Measurements from ENCODE around the gene USP7.
"Not testable (repeated sequence)": the region's sequence is repeated elsewhere in the genome, so short reads cannot be mapped to it uniquely, and the experiment has no call there.

USP7 gene

GRCh38 chr16:8878523-8878911 lies 85.2 kb downstream of the USP7 start:
- DNase-seq (ENCODE audit: low spot score), result no peak

GRCh38 chr16:8877894-8878522 lies 85.7 kb downstream of the USP7 start:
- DNase-seq (ENCODE audit: low spot score), result no peak

GRCh38 chr16:8875317-8875716 lies 88.4 kb downstream of the USP7 start:
- not testable (repeated sequence) for DNase-seq (ENCODE audit: low spot score)

GRCh38 chr16:8874388-8874787 lies 89.3 kb downstream of the USP7 start:
- DNase-seq (ENCODE audit: low spot score), result no peak

GRCh38 chr16:8873866-8874195 lies 89.9 kb downstream of the USP7 start:
- not testable (repeated sequence) for DNase-seq (ENCODE audit: low spot score)

- DNase-seq (ENCODE audit: low spot score), result no peak
Observed at GRCh38 chr16:8872967-8873865, 90.5 kb downstream of the USP7 start.

GRCh38 chr16:8872071-8872470 lies 91.6 kb downstream of the USP7 start:
- DNase-seq (ENCODE audit: low spot score), result no peak

GRCh38 chr16:8869988-8870241 lies 93.8 kb downstream of the USP7 start:
- DNase-seq (ENCODE audit: low spot score), result not testable (repeated sequence)

- no peak for DNase-seq (ENCODE audit: low spot score)
Observed at GRCh38 chr16:8869212-8869987, 94.3 kb downstream of the USP7 start.

GRCh38 chr16:8868416-8869211 lies 95.1 kb downstream of the USP7 start, which contains the start of gene CARHSP1:
TSS of gene CARHSP1 (minus strand) at chr16:8869006. CDS start at chr16:8859328, 9,678 bp downstream.
- DNase-seq (ENCODE audit: low spot score), result peak; percentile 86

- DNase-seq (ENCODE audit: low spot score), result peak; percentile 62
Observed at GRCh38 chr16:8867932-8868415, 95.7 kb downstream of the USP7 start.

- no peak for DNase-seq (ENCODE audit: low spot score)
Observed at GRCh38 chr16:8867216-8867931, 96.3 kb downstream of the USP7 start.

- no peak for DNase-seq (ENCODE audit: low spot score)
Observed at GRCh38 chr16:8866884-8867215, 96.9 kb downstream of the USP7 start.

GRCh38 chr16:8866118-8866883 lies 97.4 kb downstream of the USP7 start:
- no peak for DNase-seq (ENCODE audit: low spot score)

- DNase-seq (ENCODE audit: low spot score), result no peak
Observed at GRCh38 chr16:8865145-8865882, 98.4 kb downstream of the USP7 start.

- no peak for DNase-seq (ENCODE audit: low spot score)
Observed at GRCh38 chr16:8864480-8865110, 99.1 kb downstream of the USP7 start.

GRCh38 chr16:8863594-8864424 lies 99.9 kb downstream of the USP7 start:
- DNase-seq (ENCODE audit: low spot score), result no peak

- no peak for DNase-seq (ENCODE audit: low spot score)
Observed at GRCh38 chr16:8862309-8863130, 101.2 kb downstream of the USP7 start.
